Embryonic facial prominence (tissue), 1 donor: ENCODE results near the gene BANP.
"Not testable (repeated sequence)": the region's sequence is repeated elsewhere in the genome, so short reads cannot be mapped to it uniquely, and the experiment has no call there.

Experiments used
- DNase-seq: peaks from one replicate; pipeline ENCODE4 v3.0.0-alpha.2; 2016; ENCODE audit errors: extremely low spot score

The BANP gene

GRCh38 chr16:87950765-87951551, at the start of gene BANP:
Gene BANP (plus strand): TSS chr16:87951434. CDS start chr16:87975116, 23,682 bp downstream.
- peak; percentile 95 for DNase-seq

- DNase-seq, result not testable (repeated sequence)
Observed at GRCh38 chr16:87904963-87905362, 46.3 kb upstream of the BANP start.

- not testable (repeated sequence) for DNase-seq
Observed at GRCh38 chr16:87905521-87905920, 45.7 kb upstream of the BANP start.

GRCh38 chr16:87908101-87908500, 43.1 kb upstream of the BANP start:
- not testable (repeated sequence) for DNase-seq

- peak; percentile 14 for DNase-seq
Observed at GRCh38 chr16:87909203-87909935, 41.9 kb upstream of the BANP start.

GRCh38 chr16:87911106-87911763, 40.0 kb upstream of the BANP start:
- DNase-seq, result not testable (repeated sequence)

GRCh38 chr16:87912691-87913090, 38.5 kb upstream of the BANP start:
- DNase-seq, result not testable (repeated sequence)

- not testable (repeated sequence) for DNase-seq
Observed at GRCh38 chr16:87914021-87914725, 37.1 kb upstream of the BANP start.

GRCh38 chr16:87914812-87915211, 36.4 kb upstream of the BANP start:
- no peak for DNase-seq

GRCh38 chr16:87917503-87917902, 33.7 kb upstream of the BANP start:
- no peak for DNase-seq

GRCh38 chr16:87918338-87918737, 32.9 kb upstream of the BANP start:
- DNase-seq, result no peak

- DNase-seq, result no peak
Observed at GRCh38 chr16:87918866-87919680, 32.2 kb upstream of the BANP start.

GRCh38 chr16:87919681-87919994, 31.6 kb upstream of the BANP start:
- DNase-seq, result no peak

GRCh38 chr16:87921236-87921773, 29.9 kb upstream of the BANP start:
- no peak for DNase-seq

- no peak for DNase-seq
Observed at GRCh38 chr16:87922250-87922871, 28.9 kb upstream of the BANP start.

- no peak for DNase-seq
Observed at GRCh38 chr16:87924041-87924810, 27.0 kb upstream of the BANP start.

GRCh38 chr16:87924811-87925670, 26.2 kb upstream of the BANP start:
- no peak for DNase-seq
